Brain pericyte (primary cell): Measurements from ENCODE around the gene TULP4.
"Not testable (repeated sequence)": the region's sequence is repeated elsewhere in the genome, so short reads cannot be mapped to it uniquely, and the experiment has no call there.

ENCODE experiments used
- DNase-seq: peaks from one replicate; pipeline ENCODE4 v3.0.0-alpha.2; 2012; ENCODE audit warnings: low read depth, low spot score

Gene TULP4

DNA sequence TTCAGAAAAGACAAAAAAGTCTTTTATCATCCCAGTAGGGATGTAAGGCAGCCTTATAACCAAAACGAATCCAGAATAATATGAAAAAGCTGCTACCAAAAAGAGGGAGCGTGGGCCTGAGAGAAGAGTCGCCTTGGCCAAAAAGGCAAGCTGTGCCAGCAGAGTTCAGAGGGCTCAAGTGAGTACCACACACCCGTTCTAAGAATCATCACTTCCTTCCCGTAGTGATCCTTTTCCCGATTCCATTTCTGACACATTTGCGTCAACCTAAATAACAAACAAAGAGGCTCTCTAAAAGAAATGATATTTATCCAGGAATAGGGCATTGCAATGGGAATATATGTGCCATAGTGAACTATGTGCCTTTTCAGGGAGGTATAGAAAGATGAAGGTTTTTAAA, 243.8 kb downstream of the TULP4 start:
- DNase-seq, result no peak

DNA sequence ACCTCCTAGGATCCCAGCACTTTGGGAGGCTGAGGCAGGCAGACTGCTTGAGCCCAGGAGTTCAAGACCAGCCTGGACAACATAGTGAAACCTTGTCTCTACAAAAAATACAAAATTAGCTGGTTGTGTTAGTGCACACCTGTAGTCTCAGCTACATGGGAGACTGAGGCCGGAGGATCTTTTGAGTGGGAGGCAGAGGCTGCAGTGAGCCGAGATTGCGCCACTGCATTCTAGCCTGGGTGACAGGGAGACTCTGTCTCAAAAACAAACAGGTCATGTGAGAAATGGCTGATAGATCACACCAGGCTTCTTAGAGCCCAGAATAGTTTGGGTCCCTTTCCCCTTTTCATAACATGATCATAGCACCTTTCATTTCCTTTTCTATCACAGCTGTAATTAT, 244.8 kb downstream of the TULP4 start:
- not testable (repeated sequence) for DNase-seq

DNA sequence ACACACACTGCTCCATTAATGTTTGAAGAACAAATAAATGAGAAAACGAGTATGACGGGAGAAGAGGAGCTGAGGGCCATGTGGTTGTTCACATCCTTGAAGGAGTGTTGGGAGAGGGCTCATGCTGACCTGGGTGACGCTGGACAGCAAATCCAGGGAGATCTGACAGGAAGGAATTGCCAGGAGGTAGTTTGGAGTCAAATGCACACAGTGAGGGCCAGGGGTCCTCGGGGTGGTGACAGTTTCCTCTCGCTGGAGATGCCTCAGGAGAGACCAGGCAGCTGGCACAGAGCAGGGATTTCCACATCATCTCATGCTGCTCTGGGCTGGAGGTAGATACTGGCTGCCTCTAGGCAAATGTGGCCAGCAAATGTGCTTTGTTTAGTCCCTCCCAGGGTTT, 245.7 kb downstream of the TULP4 start:
- no peak for DNase-seq

DNA sequence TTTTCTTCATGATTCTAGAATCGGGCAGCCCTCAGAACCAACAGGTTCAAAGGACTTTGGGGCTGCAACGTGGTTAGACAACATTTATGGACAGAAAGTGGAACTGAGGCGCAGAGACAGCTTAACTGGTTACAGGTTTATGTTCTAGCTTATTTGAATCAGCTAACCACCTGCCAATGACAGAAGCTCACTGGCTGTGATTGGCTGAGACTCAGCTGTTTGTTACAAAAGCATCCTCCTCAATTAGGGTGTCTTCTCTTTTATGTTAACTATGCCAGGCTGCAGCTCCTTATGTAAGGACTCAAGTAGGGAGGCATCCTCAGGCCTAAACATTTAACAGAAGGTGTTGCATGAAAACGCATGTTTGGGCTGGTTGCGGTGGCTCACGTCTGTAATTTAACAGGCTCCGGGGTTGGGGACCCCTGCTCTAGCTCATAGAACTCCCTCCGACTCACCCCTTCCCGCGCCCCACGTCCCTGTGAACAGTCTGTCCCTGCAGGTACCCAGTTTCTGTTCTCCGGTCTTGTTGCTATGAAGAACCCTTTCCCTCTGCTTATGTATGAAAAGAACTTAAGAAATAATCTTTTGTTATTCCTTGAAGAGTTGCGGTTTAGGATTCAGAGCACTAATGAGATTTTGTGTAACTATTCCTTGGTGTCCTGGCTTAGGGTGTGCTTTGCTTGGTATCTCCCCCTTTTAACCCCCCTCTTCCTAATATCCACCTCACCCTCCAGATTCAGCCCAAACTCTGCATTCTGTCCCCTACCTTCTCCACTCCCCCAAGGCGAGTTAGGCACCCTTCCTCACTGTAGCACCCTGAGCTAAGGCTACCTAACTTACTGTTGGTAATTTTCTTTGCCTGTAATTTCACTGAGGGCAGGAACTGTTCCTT, 246.4 kb downstream of the TULP4 start:
- DNase-seq, result no peak

DNA sequence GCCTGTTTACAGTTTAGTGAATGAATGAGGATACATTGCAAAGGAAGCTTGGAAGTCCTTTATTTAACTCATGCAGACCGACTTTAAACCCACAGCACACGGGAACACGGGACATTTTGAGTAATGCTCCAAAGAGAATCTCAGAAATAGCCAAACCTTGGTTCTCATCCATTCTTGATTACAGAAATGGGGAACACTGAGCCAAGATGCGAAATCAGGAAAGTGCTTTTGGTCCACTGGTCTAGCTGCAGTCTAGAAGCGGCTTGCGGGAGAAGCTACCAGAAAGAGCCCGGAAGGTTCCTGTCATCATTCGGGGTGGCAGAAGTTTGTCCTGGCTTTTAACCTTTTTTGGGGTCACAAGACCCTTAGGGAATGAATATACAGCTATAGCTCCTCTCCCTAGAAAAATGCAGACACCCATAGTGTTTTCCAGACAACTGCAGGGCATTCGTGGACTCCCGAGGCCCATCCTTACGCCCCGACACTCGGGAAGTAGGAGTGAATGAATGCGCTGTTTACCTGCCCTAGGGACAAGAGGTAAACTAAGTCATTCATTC, 247.2 kb downstream of the TULP4 start:
- no peak for DNase-seq

DNA sequence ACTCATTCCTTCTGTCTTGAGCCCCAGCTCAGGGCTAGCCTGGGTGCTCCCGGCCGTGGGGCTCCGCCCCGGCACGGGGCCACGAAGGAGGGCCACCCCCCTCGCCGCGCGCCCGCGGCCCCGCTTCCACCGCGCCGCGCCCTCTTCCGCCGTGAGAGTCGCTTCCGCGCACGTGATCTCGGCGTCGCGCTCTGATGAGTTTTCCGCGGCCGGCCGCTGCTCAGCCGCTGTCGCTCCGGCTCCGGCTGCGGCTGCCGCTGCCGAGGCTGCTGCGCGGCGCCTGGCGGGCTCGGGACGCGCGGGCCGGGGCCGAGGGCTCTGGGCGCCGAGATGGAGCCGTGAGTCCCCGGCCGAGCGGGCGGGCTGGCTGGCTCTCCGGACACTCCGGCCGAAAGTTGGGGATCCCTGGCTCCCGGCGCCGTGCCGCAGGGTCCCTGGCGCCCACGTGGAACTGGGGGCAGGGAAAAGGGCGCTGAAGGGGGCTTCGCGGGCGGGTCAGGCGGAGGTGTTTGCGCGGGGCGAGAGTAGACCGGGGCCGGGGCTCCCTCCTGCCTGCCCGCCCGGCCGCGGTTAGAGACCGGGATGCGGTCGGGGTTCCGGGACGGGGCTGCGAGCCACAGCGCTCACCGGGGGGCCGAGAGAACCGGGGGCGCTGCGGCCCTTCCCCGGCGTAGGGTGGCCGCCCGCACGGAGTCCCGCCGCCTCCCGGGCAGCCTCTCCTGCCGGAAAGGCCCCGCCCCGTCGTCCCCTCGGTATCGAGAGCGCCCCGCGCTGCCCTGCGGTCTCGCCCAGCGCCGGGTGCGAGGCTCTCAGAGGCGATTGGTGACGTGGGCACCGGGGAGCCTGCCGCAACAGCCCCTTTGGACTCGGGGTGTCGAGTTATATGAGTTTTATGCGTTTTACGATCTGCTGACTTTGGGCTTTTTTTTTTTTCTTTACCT, 247.9 kb downstream of the TULP4 start, which contains the start of gene TMEM181:
TMEM181 (plus strand) TSS at position 197 of the 941 bp plus-strand sequence; CDS start at position 331, 134 bp downstream.
- DNase-seq, result peak; percentile 21

DNA sequence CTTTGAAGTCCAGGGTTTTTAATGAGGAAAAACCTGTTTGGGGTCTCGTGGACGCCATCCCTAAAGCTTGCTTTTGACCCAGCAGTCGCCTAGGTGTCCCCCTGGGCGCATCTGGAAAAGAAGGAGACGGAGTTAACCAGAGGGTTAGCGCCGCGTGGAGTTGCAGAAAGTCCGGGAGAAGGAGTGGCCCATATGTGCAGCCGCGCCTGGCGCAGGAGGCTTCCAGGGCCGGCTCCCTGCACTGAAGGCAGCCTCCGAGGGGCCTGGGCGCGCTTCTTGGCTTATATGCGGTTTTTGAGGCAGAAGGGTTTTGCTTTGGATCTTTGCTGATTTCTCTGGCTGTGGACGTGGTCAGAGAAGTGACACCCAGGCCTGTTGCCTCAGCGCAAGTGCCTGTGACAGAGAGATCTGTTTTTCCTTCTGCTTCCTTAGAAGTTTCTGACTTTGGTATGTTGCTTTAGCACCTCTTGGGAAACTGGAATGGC, 248.6 kb downstream of the TULP4 start:
- DNase-seq, result no peak
